TTC549 (cell line): ENCODE data around the gene KLHL30.

Source experiments
- FAIRE-seq: peaks from 2 replicates; lab custom pipeline; 2012; peaks lifted over from hg19 to GRCh38; lab: Jason Lieb, UNC

The KLHL30 gene

DNA sequence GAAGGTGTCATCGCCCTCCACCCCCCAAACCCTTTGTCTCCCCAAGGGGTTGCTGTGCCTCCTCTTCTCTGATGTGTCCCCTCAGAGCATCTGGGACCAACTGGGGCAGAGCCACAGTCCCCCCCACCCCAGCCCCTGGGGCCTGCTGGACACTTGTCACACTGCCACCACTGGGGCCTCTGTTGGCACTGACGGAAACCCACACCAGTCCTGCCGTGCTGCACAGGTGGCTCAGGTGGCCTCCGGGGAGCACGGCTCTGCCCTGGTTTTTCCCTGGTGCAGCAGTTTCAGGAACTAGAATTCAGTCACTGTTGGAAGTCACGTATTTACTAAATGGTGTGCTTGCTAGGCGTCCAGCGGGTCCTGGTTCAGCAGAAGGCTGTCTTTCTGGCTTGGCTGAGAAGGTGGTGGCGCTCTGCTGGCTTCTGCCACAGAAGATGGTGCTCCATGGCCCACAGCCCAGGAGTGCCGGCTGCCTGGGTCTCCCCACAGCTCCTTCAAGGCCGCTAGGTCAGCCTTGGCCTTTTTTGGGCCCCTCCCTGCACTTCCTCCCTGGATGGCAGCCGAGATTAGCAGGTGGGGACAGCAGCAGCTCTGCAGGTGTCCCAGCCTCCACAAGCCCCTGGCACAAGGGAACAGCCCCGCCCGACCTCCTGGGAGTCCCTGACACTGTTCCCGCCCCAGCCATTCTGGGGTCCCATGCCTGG, 18.6 kb upstream of the KLHL30 start:
- no peak for FAIRE-seq

DNA sequence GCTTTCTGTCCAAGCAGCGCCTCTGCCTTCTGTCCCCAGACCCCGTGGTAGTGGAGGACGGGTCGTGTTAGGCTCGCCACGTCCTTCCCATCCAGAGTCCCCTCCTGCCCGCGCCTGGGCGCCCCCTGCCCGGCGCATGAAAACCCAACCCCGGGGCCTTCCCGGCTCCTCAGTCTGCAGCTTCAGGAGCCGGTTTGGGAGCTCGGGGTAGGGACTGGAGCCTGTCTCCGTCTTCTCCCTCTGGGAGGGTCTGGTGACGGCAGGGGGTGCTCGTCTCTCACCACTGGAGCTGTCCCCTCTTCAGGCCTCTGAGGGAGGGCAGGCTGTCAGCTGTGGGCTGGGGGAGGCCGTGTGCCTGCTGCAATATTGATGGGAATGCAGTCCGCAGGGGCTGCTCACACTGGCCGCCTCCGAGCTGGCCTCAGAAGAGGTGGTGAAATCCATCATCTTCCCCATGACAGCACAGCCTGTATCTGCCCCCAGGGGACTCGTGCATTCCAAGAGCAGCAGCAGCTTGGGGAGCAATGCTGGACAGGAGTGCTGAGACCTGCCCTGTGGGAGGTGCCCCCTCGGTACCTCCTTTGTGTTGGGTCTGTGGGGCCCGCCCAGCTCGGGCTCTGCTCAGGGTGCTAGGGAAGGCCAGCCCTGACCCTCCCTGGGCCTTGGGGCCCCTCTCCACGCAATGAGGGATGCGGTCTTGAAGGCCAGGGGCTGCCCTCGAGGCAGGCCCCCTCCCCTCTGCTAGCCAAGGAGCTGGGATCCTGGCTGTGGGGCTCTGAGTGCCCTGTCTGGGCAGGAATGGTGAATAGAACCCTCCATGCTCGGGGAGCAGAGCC, 17.8 kb upstream of the KLHL30 start:
- no peak for FAIRE-seq

DNA sequence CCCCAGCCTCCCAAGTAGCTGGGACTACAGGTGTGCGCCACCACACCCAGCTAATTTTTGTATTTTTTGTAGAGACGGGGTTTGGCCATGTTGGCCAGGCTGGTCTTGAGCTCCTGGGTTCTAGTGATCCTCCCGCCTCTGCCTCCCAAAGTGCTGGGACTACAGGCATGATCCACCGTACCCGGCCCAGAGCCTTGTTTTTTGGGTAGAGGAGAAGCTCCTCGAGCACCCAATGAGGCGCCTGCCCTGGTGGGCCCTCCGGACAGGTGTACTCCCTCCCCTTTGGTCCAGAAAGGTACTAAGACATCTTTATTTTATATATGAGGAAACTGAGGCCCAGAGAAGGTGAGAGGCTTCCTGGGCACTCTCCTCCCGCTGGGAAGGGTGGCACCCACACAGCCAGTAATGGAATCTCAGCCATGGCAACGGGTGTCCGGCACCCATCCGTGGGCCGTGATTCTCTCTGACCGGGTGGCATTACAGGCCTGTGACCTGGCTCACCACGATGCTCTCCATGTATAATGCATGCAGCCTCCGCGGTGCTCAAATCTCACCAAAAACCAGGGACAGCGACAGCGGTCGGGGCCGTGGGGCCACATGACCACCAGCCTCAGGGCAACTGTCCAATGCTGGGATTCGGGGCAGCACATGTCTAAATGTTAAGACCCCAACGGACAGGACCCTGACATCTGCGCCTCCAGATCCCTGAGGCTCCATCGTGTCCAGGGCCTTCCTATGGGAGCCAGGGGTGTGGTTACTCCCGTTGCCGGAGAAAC, 16.8 kb upstream of the KLHL30 start:
- no peak for FAIRE-seq

DNA sequence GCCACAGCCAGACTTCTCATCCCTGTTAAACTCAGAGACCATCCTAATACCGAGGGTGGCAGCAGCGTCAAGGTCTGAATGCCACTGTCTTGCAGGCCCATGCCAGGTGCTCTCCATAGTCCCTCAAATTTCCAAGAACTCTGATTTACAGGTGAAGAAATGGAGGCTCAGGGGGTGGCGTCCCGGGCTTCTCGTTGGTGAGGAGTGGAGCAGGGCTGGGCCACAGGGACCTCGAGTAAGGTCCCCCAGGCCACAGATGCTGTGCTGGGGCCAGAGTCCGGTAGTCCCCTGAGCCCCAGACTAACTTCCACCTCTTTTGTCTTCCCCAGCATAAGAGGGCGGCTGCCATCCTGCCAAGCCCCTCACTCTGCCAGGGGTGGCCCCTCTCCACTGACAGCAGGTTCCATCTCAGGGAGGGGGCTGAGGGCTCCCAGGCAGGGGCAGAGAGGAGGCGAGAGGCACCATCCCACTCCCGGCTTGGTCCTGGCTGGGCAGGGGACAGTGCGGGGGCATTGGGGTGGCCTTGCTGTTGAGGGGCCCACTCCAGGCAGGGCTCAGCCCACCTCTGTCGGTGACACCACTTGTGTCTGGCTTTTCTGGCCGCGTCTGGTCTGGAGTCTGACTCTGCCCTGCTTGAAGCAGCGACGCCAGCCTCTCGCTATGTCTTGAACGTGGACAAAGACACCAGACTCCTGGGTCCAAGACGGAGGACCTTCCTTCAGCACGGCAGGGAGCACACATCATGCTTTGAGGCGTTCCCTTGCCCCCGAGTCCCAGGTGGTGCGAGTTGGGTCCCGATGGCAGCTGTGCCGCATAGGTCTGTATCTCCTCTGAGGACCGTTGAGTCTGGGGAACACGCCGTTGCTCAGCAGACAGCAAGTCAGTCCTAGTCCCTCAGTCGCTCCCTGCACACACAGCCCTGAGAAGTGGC, 15.9 kb upstream of the KLHL30 start:
- FAIRE-seq, result no peak

DNA sequence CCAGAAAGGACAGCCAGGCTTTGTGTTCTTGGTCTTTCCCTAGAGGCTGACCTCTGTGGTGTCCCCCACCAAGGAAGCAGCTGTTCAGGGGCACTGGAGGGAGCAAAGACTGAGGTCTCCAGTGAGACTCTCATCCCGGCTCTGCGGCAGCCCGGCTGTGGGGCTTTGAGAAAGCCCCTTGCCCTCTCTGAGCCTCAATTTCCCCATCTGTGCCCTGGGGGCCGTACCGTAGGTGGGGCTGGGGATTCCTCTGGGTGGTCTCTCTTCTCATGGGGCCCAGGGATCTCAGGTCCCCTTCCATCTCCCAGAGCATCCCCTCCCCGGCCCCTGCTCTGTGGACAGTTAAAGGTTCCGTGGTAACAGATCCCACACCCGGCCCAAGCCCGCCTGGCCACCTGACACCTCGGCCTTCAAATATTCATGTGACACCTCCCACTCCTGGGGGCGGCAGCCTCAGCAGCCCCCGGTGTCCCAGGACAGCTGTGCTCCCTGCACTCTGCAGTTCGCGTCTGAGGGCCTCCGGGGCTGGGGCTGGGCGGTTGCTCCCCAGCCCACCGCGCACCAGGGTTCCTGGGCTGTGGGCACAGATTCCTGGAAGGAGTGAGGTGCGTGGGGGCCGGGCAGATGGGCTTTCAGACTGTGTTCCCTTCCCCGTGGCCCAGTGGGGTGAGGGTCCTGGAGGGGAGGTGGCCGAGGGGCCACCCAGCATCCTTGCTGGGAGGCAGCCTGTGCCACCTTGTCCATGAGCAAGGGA, 15.1 kb upstream of the KLHL30 start:
- FAIRE-seq, result no peak

DNA sequence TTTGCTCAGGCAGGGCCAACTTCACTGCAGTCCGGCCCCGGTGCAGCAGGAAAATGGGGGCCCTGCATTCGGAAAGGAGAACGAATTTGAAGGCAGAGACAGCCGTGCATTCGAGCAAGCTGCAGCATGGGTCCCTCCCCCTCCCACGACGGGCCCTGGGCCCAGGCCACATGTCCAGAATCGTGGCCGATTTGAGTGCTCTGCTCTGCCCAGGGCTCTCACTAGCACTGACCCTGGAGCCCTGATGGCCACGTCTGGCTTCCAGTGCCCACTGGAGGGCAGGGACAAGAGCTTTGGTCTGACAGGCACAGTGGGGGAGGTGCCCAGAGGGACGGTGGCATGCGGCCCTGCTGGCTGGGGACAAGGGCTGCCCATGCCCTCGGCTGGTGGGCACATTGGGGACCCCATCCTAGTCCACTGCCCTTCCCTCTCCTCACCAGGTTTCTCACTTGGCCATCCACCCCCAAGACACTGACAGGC, 14.4 kb upstream of the KLHL30 start:
- FAIRE-seq, result no peak

DNA sequence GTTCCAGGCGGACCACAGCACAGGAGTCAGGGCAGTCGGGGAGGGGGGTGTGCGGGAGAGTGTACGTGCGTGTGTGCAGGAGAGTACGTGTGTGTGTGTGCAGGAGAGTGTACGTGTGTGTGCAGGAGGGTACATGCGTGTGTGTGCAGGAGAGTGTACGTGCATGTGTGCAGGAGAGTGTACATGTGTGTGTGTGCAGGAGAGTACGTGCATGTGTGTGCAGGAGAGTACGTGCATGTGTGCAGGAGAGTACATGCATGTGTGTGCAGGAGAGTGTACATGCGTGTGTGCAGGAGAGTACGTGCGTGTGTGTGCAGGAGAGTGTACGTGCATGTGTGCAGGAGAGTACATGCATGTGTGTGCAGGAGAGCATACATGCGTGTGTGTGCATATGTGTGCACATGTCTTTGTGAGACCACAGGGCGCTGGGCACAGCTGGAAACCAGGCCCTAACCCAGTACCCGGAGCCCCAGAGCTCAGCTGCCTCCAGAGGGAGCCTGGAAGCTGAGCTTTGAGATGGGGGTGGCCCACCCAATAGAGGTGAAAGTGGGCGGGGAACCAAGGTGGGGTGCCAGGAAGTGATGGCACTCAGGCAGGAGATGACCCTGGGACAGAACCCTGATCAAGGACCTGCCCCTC, 13.9 kb upstream of the KLHL30 start:
- FAIRE-seq, result no peak

DNA sequence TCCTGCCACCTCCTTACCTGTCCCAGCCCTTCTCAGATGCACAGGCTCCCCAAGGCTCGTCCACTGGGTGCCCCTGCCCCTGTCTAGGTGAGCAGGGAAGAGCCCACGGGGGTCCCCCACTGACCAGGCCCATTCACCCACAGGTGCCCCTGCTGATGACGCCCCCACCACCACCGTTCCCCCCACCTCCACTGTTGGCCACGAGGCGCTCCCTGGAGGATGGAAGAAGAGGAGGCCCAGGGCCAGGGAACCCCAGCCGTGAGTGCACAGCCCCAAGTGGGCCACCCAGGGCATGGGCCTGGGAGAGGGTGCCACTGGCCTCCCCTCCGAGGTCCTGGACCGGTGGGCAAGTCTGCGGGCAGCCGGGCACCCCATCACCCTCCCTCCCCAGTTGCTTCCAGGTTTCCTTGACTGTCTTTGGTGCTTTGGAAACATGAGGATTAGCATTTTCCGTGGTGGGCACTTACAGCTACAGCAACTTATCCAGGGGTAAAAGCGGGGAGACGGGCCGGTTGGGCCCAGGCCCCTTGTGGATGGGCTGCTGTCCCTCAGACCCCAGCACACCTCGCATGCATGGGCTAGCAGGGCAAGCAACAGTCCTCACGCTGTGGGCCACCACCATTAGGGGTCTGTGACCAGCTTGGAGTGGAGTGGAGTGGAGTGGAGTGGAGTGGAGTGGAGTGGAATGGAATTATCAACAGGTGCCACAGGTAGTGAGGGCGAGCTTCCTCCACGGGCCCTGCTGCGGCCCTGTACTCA, 13.2 kb upstream of the KLHL30 start:
- no peak for FAIRE-seq

DNA sequence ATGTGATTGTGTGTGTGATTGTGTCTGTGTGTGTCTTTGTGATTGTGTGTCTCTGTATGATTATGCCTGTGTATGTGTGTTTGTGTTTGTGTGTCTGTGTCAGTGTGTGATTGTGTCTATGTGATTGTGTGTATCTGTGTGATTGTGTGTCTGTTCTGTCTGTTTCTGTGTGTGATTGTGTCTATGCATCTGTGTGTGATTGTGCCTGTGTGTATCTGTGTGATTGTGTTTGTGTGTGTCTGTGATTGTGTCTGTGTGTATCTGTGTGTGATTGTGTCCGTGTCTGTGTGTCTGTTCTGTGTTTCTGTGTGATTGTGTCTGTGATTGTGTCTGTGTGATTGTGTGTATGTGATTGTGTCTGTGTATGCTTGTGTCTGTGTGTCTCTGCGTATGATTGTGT, 12.1 kb upstream of the KLHL30 start:
- FAIRE-seq, result no peak

DNA sequence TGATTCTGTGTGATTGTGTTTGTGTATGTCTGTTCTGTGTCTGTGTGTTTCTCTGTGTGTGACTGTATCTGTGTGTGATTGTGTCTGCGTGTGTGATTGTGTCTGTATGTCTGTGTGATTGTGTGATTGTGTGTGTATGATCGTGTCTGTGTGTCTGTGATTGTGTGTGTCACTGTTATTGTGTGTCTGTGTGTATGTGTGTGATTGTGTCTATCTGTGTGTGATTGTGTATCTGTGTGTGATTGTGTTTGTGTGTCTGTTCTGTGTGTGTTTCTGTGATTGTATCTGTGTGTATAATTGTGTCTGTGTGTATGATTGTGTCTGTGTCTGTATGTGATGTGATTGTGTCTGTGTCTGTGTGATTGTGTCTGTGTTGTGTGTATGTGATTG, 11.7 kb upstream of the KLHL30 start:
- no peak for FAIRE-seq

DNA sequence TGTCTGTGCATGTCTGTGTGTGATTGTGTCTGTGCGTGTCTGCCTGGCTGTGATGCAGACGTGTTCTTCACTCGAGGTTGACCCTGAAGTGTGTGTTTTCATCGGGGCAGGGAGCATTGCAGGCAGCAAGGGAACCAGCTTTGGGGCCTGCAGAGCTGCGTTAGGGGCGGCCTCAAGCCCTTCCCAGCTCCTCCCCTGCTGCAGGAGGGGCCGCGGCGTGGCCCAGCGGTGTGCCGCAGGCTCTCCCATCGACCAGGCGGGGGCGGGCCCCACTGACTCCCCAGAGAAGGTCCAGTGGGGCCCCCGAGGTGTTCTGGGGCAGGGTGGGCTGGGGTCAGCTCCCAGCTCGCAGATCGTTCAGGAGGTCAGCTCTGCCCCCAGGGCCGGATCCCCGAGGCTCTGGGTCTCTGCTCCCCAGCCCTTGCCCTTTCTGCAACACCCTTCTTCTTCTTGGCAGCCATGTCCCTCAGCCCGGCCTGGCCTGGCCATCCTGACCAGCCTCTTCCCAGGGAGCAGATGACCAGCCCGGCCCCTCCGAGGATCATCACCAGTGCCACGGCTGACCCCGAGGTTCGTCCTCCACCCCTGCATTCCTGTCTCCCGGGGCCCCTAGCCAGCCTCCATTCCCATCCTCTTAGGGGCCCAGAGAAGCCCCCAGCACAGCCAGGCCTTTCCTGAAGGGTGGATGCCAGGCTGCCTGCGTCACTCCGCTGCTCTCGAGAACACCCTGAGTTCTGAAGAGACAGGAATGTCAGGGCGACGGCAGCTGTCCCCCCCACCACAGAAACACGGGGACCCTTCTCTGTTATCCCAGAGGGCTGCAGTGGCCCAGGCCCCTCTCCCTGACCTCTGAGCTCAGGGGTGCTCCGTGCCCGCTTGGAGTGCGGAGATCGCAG, 11.1 kb upstream of the KLHL30 start:
- FAIRE-seq, result no peak

DNA sequence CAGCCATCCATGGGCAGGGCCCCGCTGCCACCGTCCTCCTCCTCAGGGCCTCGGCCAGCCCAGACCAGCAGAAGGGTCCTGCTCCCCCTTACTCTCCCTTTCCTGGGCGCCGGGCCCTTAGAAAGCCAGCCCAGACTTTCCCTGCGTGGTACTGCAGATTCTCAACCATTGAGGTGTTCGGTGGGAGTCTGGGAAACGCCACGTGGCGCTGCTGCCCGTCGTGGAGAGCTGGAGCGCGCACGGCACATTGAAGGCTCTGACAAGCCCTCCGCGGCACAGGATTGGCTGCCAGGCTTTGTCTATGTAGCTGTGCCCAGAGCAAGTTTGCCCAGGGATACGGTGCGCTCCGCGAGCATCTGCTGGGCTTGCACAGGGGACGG, 10.4 kb upstream of the KLHL30 start:
- FAIRE-seq, result no peak

DNA sequence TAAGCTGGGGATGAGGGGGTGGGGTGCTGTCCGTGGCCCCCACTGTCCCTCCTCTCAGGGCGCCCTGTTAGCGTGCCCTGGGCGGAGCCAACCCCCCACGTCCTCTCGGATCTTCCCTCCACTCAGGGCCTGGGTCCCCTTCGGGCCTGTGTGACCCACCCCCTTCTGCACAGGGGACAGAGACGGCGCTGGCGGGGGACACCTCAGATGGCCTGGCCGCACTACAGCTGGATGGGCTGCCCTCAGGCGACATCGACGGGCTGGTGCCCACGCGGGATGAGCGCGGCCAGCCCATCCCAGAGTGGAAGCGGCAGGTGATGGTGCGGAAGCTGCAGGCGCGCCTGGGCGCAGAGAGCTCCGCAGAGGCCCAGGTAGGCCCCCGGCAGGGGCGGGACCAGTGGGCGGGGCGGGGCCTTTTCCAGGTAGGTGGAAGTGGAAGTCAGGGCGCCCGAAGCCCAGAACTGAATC, 9.9 kb upstream of the KLHL30 start:
- no peak for FAIRE-seq

DNA sequence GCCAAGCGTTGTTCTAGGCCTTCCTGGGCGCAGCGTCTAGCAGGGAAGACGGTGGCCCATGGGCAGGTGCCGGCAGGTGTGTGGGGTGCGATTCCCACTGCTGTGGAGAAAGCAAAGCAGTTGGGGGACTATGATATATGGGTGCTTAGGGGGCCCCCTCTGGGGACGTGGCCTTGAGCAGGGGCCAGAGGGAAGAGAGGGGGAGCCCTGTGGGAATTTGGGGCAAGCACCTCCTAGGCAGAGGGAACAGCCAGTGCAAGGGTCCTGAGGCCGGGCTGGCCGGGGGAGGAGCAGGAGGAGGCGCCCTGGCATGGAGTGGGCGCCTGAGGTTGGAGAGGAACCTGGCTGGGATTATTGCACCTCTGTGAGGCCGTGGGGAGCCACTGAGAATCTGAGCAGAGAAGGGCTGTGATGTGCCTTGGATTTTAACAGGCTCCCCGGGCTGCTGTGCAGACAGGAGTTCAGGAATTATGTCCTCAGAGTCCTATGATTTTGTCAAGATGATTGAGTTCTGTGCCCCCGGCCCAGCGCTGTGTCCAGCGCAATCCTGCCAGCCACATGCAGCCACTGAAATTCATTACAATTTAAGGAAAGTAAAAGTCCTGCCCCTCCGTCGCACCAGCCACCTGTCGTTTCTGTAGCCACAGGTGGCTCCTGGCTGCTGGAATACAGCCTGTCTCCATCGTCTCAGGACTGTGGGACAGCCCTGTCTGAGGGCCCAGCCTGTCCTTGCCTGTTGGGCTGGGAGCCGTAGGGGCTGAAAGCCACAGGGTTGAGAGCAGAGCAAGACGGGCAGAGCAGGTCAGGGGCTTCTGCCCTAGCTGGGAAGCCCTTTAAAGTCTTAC, 9.1 kb upstream of the KLHL30 start:
- FAIRE-seq, result no peak

DNA sequence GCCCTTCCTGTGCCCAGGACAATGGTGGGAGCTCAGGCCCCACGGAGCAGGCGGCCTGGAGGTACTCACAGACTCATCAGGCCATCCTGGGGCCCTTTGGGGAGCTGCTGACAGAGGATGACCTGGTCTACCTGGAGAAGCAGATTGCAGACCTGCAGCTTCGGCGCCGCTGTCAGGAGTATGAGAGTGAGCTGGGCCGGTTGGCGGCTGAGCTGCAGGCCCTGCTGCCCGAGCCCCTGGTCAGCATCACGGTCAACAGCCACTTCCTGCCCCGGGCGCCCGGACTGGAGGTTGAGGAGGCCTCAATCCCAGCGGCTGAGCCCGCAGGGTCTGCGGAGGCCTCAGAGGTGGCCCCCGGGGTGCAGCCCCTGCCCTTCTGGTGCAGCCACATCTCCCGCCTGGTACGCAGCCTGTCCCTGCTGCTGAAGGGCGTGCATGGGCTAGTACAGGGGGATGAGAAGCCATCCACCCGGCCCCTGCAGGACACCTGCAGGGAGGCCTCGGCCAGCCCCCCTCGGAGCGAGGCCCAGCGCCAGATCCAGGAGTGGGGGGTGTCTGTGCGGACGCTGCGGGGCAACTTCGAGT, 8.3 kb upstream of the KLHL30 start:
- no peak for FAIRE-seq

DNA sequence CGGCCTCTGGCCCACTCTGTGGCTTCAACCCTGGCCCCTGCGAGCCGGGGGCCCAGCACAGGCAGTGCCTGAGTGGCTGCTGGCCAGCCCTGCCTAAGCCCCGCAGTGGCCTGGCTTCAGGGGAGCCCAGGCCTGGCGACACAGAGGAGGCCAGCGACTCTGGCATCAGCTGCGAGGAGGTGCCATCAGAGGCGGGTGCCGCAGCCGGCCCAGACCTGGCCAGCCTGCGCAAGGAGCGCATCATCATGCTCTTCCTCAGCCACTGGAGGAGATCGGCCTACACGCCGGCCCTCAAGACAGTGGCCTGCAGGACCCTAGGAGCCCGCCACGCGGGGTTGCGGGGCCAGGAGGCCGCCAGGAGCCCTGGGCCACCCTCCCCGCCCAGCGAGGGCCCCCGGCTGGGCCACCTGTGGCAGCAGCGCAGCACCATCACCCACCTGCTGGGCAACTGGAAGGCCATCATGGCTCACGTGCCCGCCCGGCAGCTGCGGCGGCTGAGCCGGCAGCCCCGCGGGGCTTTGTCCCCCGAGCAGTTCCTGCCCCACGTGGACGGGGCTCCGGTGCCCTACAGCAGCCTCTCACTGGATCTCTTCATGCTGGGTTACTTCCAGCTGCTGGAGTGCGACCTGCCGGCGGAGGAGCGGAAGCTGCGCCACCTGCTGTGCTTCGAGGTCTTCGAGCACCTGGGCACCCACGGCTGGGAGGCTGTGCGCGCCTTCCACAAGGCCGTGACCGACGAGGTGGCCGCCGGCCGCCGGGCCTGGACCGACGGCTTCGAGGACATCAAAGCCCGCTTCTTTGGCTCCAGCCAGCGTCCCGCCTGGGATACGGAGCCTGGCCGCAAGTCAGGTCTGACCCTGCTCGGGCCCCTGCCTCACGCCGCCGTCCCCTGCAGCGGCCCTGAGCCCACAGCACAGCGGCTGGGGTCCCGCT, 7.5 kb upstream of the KLHL30 start:
- no peak for FAIRE-seq
